Measurements from ENCODE around the gene CXCL14. TPM values are rescaled to one million over a fixed set of nuclear protein-coding genes. Genes with fewer than 3 reads are reported as not detected.

CXCL14 gene
- total RNA-seq, 1 experiment from 2014 or later = not detected

- peaks cover 8% of the 10 kb centered on the region for H3K4me1 Mint-ChIP-seq (ENCODE audit: low read depth, unreplicated experiment)
- H3K4me3 Mint-ChIP-seq (ENCODE audit: low read depth, unreplicated experiment) = no peak overlapping the region
- DNase-seq = peak; percentile 91
- CTCF ChIA-PET = interaction anchor here (0.6 to 2.5 kb wide), 19 partner anchors 8 to 315 kb away, joined by 3 to 34 read pairs (median 5); partner anchors contain the start of gene SLC25A48
- peak; percentile 73 for TF ChIP-seq CTCF (IDR thresholded peaks at IDR 0.05; ENCODE audit: unreplicated experiment)
- H3K27me3 Mint-ChIP-seq (ENCODE audit: unreplicated experiment) = peaks cover 60% of the 10 kb centered on the region
- H3K9me3 Mint-ChIP-seq (ENCODE audit: low read depth, unreplicated experiment) = no peaks in the 10 kb centered on the region
- intact Hi-C loops (cut with micrococcal nuclease; ENCODE audit: unreplicated experiment) = loop anchor here (1.0 kb wide), 2 partner anchors 168 to 269 kb away; no protein-coding TSS in a partner anchor
- no TSS peak for BruUV-seq (replicated peaks)
- no peaks in the 10 kb centered on the region for H3K36me3 Mint-ChIP-seq (ENCODE audit: insufficient read depth, unreplicated experiment)
- no peak overlapping the region for H3K27ac Mint-ChIP-seq (ENCODE audit: unreplicated experiment)
Observed at GRCh38 chr5:135560858-135561257, 17.9 kb downstream of the CXCL14 start.

- DNase-seq = no peak
- Mint-ChIP-seq H3K4me3 (ENCODE audit: low read depth, unreplicated experiment) (no peak overlapping the region), H3K36me3 (ENCODE audit: insufficient read depth, unreplicated experiment) (no peaks in the 10 kb centered on the region), H3K4me1 (ENCODE audit: low read depth, unreplicated experiment) (peaks cover 10% of the 10 kb centered on the region), H3K27me3 (ENCODE audit: unreplicated experiment) (peaks cover 63% of the 10 kb centered on the region), H3K9me3 (ENCODE audit: low read depth, unreplicated experiment) (no peaks in the 10 kb centered on the region), H3K27ac (ENCODE audit: unreplicated experiment) (no peak overlapping the region)
- no peak for TF ChIP-seq CTCF (IDR thresholded peaks at IDR 0.05; ENCODE audit: unreplicated experiment)
- intact Hi-C loops (cut with micrococcal nuclease; ENCODE audit: unreplicated experiment) = no loop called here
- no TSS peak for BruUV-seq (replicated peaks)
- CTCF ChIA-PET = no interaction called here
Observed at GRCh38 chr5:135559354-135559753, 19.4 kb downstream of the CXCL14 start.

- Mint-ChIP-seq H3K27me3 (ENCODE audit: unreplicated experiment) (peaks cover 67% of the 10 kb centered on the region), H3K27ac (ENCODE audit: unreplicated experiment) (no peak overlapping the region), H3K4me3 (ENCODE audit: low read depth, unreplicated experiment) (no peak overlapping the region), H3K9me3 (ENCODE audit: low read depth, unreplicated experiment) (no peaks in the 10 kb centered on the region), H3K36me3 (ENCODE audit: insufficient read depth, unreplicated experiment) (no peaks in the 10 kb centered on the region), H3K4me1 (ENCODE audit: low read depth, unreplicated experiment) (peaks cover 17% of the 10 kb centered on the region)
- BruUV-seq (replicated peaks) = no TSS peak
- no peak for DNase-seq
- intact Hi-C loops (cut with micrococcal nuclease; ENCODE audit: unreplicated experiment) = no loop called here
- CTCF ChIA-PET = no interaction called here
- TF ChIP-seq CTCF (IDR thresholded peaks at IDR 0.05; ENCODE audit: unreplicated experiment) = no peak
Observed at GRCh38 chr5:135557076-135557838, 21.5 kb downstream of the CXCL14 start.

- Mint-ChIP-seq H3K27me3 (ENCODE audit: unreplicated experiment) (peaks cover 74% of the 10 kb centered on the region), H3K27ac (ENCODE audit: unreplicated experiment) (no peak overlapping the region), H3K36me3 (ENCODE audit: insufficient read depth, unreplicated experiment) (no peaks in the 10 kb centered on the region), H3K4me3 (ENCODE audit: low read depth, unreplicated experiment) (no peak overlapping the region), H3K9me3 (ENCODE audit: low read depth, unreplicated experiment) (no peaks in the 10 kb centered on the region), H3K4me1 (ENCODE audit: low read depth, unreplicated experiment) (peaks cover 17% of the 10 kb centered on the region)
- CTCF ChIA-PET = interaction anchor here (0.7 to 1.2 kb wide), 2 partner anchors 10 to 90 kb away, joined by 3 to 4 read pairs; no protein-coding TSS in a partner anchor
- TF ChIP-seq CTCF (IDR thresholded peaks at IDR 0.05; ENCODE audit: unreplicated experiment) = no peak
- intact Hi-C loops (cut with micrococcal nuclease; ENCODE audit: unreplicated experiment) = no loop called here
- BruUV-seq (replicated peaks) = no TSS peak
- no peak for DNase-seq
Observed at GRCh38 chr5:135556620-135557019, 22.2 kb downstream of the CXCL14 start.
